Heart right ventricle (tissue), 16 donors: ENCODE measurements around the gene LATS1. TPM values are rescaled to one million over a fixed set of nuclear protein-coding genes. Genes with fewer than 3 reads are reported as not detected.
"Not testable (repeated sequence)": the region's sequence is repeated elsewhere in the genome, so short reads cannot be mapped to it uniquely, and the experiment has no call there.

Source experiments
- ATAC-seq, 8 donors: fragments of 200-7000 bp; cut with Tn5 transposase; one replicate each; pipeline ENCODE4 v1.9.1; 2020; ENCODE audit warnings: mild to moderate bottlenecking in 8 of 8, moderate library complexity in 8 of 8, moderate number of reproducible peaks in 1 of 8
- DNase-seq, 2 donors: peaks; one replicate each; pipeline ENCODE4 v3.0.0-alpha.2; 2020
- H3K27ac ChIP-seq, 10 donors: fragments of 200-600 bp; sonication (generic) in 2 of 10; one replicate each; pipeline versions ENCODE4 v1.5.0 to v1.8.0; 2020 to 2022; ENCODE audit warnings: mild to moderate bottlenecking in 3 of 10
- H3K27me3 ChIP-seq, 7 donors: fragments of 200-600 bp; one replicate each; pipeline ENCODE4 v1.8.0; 2021 to 2022; ENCODE audit warnings: mild to moderate bottlenecking in 2 of 7
- H3K36me3 ChIP-seq, 9 donors: fragments of 200-600 bp; sonication (generic) in 1 of 9; one replicate each; pipeline versions ENCODE4 v1.5.0 to v1.8.0; 2020 to 2022; ENCODE audit warnings: mild to moderate bottlenecking in 2 of 9
- H3K4me1 ChIP-seq, 9 donors: fragments of 200-600 bp; sonication (generic) in 1 of 9; one replicate each; pipeline versions ENCODE4 v1.5.0 to v1.8.0; 2020 to 2022; ENCODE audit warnings: mild to moderate bottlenecking in 4 of 9
- H3K4me3 ChIP-seq, 10 donors: fragments of 200-600 bp; sonication (generic) in 2 of 10; one replicate each; pipeline versions ENCODE4 v1.5.0 to v1.8.0; 2020 to 2022; ENCODE audit warnings: mild to moderate bottlenecking in 7 of 10, moderate library complexity in 2 of 10
- H3K9me3 ChIP-seq, 11 donors: fragments of 200-600 bp in 10 of 11; sonication (generic) in 2 of 11; one replicate each; pipeline versions ENCODE4 v1.5.0 to v1.8.0; 2013 to 2022; ENCODE audit warnings: mild to moderate bottlenecking in 2 of 11, control low read depth in 1 of 11, moderate library complexity in 1 of 11
- WGBS, 2 donors: extraction: QIAGEN DNeasy Blood & Tissue Kit; methylation state at CpG; one replicate each; pipeline ENCODE4 v1.1.7; 2013; ENCODE audit warnings: inconsistent platforms in 1 of 2; 5-methylcytosine and 5-hydroxymethylcytosine counted together
- intact Hi-C, 10 donors: fragments of 100-400 bp; cut with DNase I; formaldehyde crosslinking; loops; one replicate each; pipeline versions ENCODE4 v1.11.1 to v1.14.2; 2022
- polyA plus RNA-seq, 2 donors: library from polyadenylated mRNA; stranded (reverse); fragments of 200-250 nt; gene quantifications; one replicate each; pipeline ENCODE4 v1.2.3, GENCODE V29; 2013
- total RNA-seq, 10 donors: library from RNA; stranded (reverse); fragmentation: NEBNext Ultra II Directional in 3 of 10; extraction: Animal tissue kit (Norgen Biotek cat#: 25700) in 3 of 10; gene quantifications; one replicate each; pipeline versions ENCODE4 v1.2.1 to v1.2.4, GENCODE V29; 2021 to 2023
- TF ChIP-seq, protein P1 (sequence below), 9 donors: fragments of 200-600 bp; sonication (generic) in 2 of 9; IDR thresholded peaks; one replicate each; pipeline versions ENCODE4 v1.5.0 to v1.8.0; 2021 to 2022; ENCODE audit warnings: antibody characterized with exemption in 9 of 9, mild to moderate bottlenecking in 5 of 9, moderate library complexity in 1 of 9
- donor health status: Arrhythmogenic right ventricular cardiomyopathy.
- donor health status: ischemic (EF 13 %, LVEDD 7.1; RV severe dilation, severe dysfunction).
- donor health status: healthy with polysubstance abuse.
- donor health status: DM: no; HTN: yes; CAD: no.
- donor health status: DM: no; HTN: no; CAD: no.
- donor health status: ischemic (EF 25% LVEDD 6.9; RV normal size, moderate dysfunction).
- donor health status: ischemic (EF 25% LVEDD 5.7; RV mildly dilated, moderate dysfunction).
- donor health status: healthy.
- donor health status: DM: yes; HTN: yes; CAD: no.
- donor health status: Ischemic cardiomyopathy.
- donor health status: ischemic (EF 35%, LVEDD 5.7; RV mildly dilated, moderate dysfunction).
- donor health status: nonischemic (EF 11% LVEDD 7.7; RV severe dilation, severe dysfunction).
- donor health status: DM: yes; HTN: yes; CAD: no.
- donor health status: PGD.
- donor health status: ischemic (EF 29% LVEDD 5.4; RV normal size, mild dysfunction).
- donor health status: nonischemic (EF 23%, LVEDD 6.1; RV moderate dilation, normal function).

Gene LATS1
- total and polyA plus RNA-seq, 12 donors, result 2.9 to 16.9 (median 12.8) TPM

- ATAC-seq (no peak), DNase-seq (no peak)
- intact Hi-C loops, result no loop called here
- Histone ChIP-seq H3K36me3 (peaks cover 0 to 86% (median 41%) of the 10 kb centered on the region in 9 donors), H3K4me1 (peaks cover 0 to 23% (median 4%) of the 10 kb centered on the region in 9 donors), H3K27ac (peak overlapping the region in 5 of 10 donors; percentile 1 to 55 (median 19)), H3K9me3 (no peaks in the 10 kb centered on the region), H3K27me3 (no peaks in the 10 kb centered on the region), H3K4me3 (no peak overlapping the region)
- TF ChIP-seq, protein P1, sequence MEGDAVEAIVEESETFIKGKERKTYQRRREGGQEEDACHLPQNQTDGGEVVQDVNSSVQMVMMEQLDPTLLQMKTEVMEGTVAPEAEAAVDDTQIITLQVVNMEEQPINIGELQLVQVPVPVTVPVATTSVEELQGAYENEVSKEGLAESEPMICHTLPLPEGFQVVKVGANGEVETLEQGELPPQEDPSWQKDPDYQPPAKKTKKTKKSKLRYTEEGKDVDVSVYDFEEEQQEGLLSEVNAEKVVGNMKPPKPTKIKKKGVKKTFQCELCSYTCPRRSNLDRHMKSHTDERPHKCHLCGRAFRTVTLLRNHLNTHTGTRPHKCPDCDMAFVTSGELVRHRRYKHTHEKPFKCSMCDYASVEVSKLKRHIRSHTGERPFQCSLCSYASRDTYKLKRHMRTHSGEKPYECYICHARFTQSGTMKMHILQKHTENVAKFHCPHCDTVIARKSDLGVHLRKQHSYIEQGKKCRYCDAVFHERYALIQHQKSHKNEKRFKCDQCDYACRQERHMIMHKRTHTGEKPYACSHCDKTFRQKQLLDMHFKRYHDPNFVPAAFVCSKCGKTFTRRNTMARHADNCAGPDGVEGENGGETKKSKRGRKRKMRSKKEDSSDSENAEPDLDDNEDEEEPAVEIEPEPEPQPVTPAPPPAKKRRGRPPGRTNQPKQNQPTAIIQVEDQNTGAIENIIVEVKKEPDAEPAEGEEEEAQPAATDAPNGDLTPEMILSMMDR (IDR thresholded peaks at IDR 0.05), result no peak
These were observed 36.7 kb downstream of the LATS1 start for GRCh38 chr6:149681209-149681608.

DNA sequence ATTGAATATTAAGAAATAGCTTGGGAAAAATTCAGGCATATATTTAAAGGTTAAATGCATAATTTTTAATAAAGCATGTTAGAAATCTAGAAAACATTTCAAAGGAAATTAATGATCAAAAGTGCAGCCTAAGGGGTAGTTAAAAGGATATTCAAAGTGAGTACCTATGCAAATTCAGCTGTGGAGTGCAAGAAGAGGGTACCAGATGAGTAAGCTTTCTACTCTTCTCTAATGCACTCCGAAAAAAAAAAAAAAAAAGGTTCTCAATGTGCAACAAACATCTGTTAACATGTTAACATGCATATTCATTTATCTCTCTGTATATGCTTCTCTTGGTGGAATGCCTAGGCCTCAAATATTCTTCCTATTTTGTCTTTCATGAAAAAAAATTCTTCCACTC, 37.4 kb downstream of the LATS1 start:
- no peaks in the 10 kb centered on the region for H3K9me3 ChIP-seq
- peaks cover 0 to 86% (median 43%) of the 10 kb centered on the region in 9 donors for H3K36me3 ChIP-seq
- DNase-seq, result no peak
- ATAC-seq, result no peak
- 60 to 95% methylated on average over 1 of the region's 1 CpG for WGBS, 2 donors
- peak overlapping the region in 3 of 10 donors; percentile 19 to 55 (median 45) for H3K27ac ChIP-seq
- no peaks in the 10 kb centered on the region for H3K27me3 ChIP-seq
- intact Hi-C loops, result no loop called here
- no peak overlapping the region for H3K4me3 ChIP-seq
- TF ChIP-seq, protein P1 (IDR thresholded peaks at IDR 0.05), result no peak
- peaks cover 0 to 23% (median 0%) of the 10 kb centered on the region in 9 donors for H3K4me1 ChIP-seq

- DNase-seq, H3K27ac ChIP-seq, H3K27me3 ChIP-seq, ATAC-seq, H3K4me1 ChIP-seq, intact Hi-C loops, H3K4me3 ChIP-seq, H3K9me3 ChIP-seq: not testable (repeated sequence)
- H3K36me3 ChIP-seq, result peaks cover 0 to 100% (median 52%) of the 10 kb centered on the region in 9 donors
These were observed 45.6 kb downstream of the LATS1 start for GRCh38 chr6:149672265-149672664.

GRCh38 chr6:149660028-149660427, 57.9 kb downstream of the LATS1 start:
- ATAC-seq (no peak), DNase-seq (no peak)
- no peaks in the 10 kb centered on the region for H3K9me3 ChIP-seq
- no peak overlapping the region for H3K27ac ChIP-seq
- H3K27me3 ChIP-seq, result no peaks in the 10 kb centered on the region
- no peaks in the 10 kb centered on the region for H3K4me1 ChIP-seq
- H3K4me3 ChIP-seq, result no peak overlapping the region
- TF ChIP-seq, protein P1 (IDR thresholded peaks at IDR 0.05), result no peak
- intact Hi-C loops, result no loop called here
- H3K36me3 ChIP-seq, result peaks cover 0 to 87% (median 22%) of the 10 kb centered on the region in 9 donors
- 93 to 95% methylated on average over 4 of the region's 4 CpGs for WGBS, 2 donors

GRCh38 chr6:149657441-149657840, 60.5 kb downstream of the LATS1 start:
- no peak for ATAC-seq
- TF ChIP-seq, protein P1 (IDR thresholded peaks at IDR 0.05), result no peak
- intact Hi-C loops, result no loop called here
- H3K4me3 ChIP-seq, result no peak overlapping the region
- no peaks in the 10 kb centered on the region for H3K4me1 ChIP-seq
- DNase-seq, result no peak
- no peaks in the 10 kb centered on the region for H3K9me3 ChIP-seq
- 96% methylated on average over 5 of the region's 5 CpGs for WGBS, 2 donors
- H3K27me3 ChIP-seq, result no peaks in the 10 kb centered on the region
- peaks cover 0 to 62% (median 10%) of the 10 kb centered on the region in 9 donors for H3K36me3 ChIP-seq
- H3K27ac ChIP-seq, result no peak overlapping the region
